Stomach (tissue), 9 donors: ENCODE measurements around the gene KRTAP17-1. TPM values are rescaled to one million over a fixed set of nuclear protein-coding genes. Genes with fewer than 3 reads are reported as not detected.

ENCODE experiments used
- DNase-seq, 2 donors: peaks; one replicate each; pipeline versions ENCODE4 v3.0.0 to v3.0.0-alpha.2; 2013 to 2019
- H3K27ac ChIP-seq, 5 donors: fragments of 200-600 bp in 4 of 5; sonication (generic) in 4 of 5; one replicate each; pipeline ENCODE4 v1.5.1; 2013 to 2019; ENCODE audit warnings: mild to moderate bottlenecking in 1 of 5, moderate library complexity in 1 of 5
- H3K27me3 ChIP-seq, 3 donors: fragments of 200-600 bp; sonication (generic); one replicate each; pipeline ENCODE4 v1.5.1; 2017 to 2019; ENCODE audit warnings: mixed run types in 1 of 3
- H3K36me3 ChIP-seq, 4 donors: fragments of 200-600 bp; sonication (generic); 1 replicate in 3 of 4; 2 replicates in 1 of 4; pipeline ENCODE4 v1.5.1; 2016 to 2019
- H3K4me1 ChIP-seq, 4 donors: fragments of 200-600 bp; sonication (generic); one replicate each; pipeline ENCODE4 v1.5.1; 2016 to 2019
- H3K4me3 ChIP-seq, 4 donors: fragments of 200-600 bp; sonication (generic) in 3 of 4; one replicate each; pipeline ENCODE4 v1.5.1; 2016 to 2019; ENCODE audit warnings: mild to moderate bottlenecking in 1 of 4
- H3K9me3 ChIP-seq, 4 donors: fragments of 200-600 bp; sonication (generic); one replicate each; pipeline ENCODE4 v1.5.1; 2016 to 2019
- CTCF ChIP-seq, 7 experiments: fragments of 450-650 bp in 4 of 7; fragments of 200-600 bp in 3 of 7; sonication (generic) in 3 of 7; IDR thresholded peaks; one replicate each; pipeline ENCODE4 v1.5.1; 2016 to 2019; ENCODE audit warnings: antibody characterized with exemption in 7 of 7, control low read depth in 2 of 7, mild to moderate bottlenecking in 1 of 7
- EP300 ChIP-seq: sonication (generic); formaldehyde crosslinking; IDR thresholded peaks from one replicate; pipeline ENCODE4 v1.6.1; 2017; ENCODE audit warnings: antibody characterized with exemption
- POLR2A ChIP-seq, 4 donors: fragments of 450-650 bp; IDR thresholded peaks; one replicate each; pipeline ENCODE4 v1.6.1; 2016; ENCODE audit warnings: antibody characterized with exemption in 4 of 4, control low read depth in 2 of 4, mild to moderate bottlenecking in 1 of 4, moderate library complexity in 1 of 4
- POLR2AphosphoS5 ChIP-seq, 3 donors: sonication (generic); formaldehyde crosslinking; IDR thresholded peaks; one replicate each; pipeline ENCODE4 v1.6.1; 2016; ENCODE audit warnings: antibody characterized with exemption in 3 of 3
- WGBS, 5 donors: extraction: QIAGEN DNeasy Blood & Tissue Kit in 3 of 5; methylation state at CpG; one replicate each; pipeline versions ENCODE4 v1.1.5 to v1.1.7; 2013 to 2018; 5-methylcytosine and 5-hydroxymethylcytosine counted together
- intact Hi-C: fragments of 100-400 bp; cut with DNase I; formaldehyde crosslinking; loops from one replicate; pipeline ENCODE4 v1.15.1; 2023; ENCODE audit warnings: low total_unique reads
- polyA plus RNA-seq, 3 donors: library from polyadenylated mRNA; stranded (reverse); fragments of 200-250 nt; gene quantifications; one replicate each; pipeline ENCODE4 v1.2.3, GENCODE V29; 2013
- small RNA-seq, 4 donors: library from RNA; depleted of rRNA; stranded (forward); fragments of <200 nt; gene quantifications; one replicate each; pipeline ENCODE3, GENCODE V24; 2016
- total RNA-seq, 5 donors: library from RNA; depleted of rRNA; stranded (reverse); fragments of >200 nt; gene quantifications; one replicate each; pipeline versions ENCODE4 v1.1.0 to v1.2.3, GENCODE V29; 2014 to 2016
- donor health status: healthy with polysubstance abuse.
- donor health status: Bipolar disorder and iron deficiency.
- donor health status: healthy.

The KRTAP17-1 gene
- total and polyA plus RNA-seq, 8 donors = not detected

GRCh38 chr17:41267711-41268110 lies 47.8 kb downstream of the KRTAP17-1 start:
- 83 to 91% (median 86%) methylated on average over 3 of the region's 3 CpGs; no CpG with 5 or more reads in 2 of the 5 donors for WGBS, 5 donors
- no peaks in the 10 kb centered on the region for H3K27me3 ChIP-seq
- no peaks in the 10 kb centered on the region for H3K36me3 ChIP-seq
- DNase-seq = no peak
- TF ChIP-seq EP300 = no peak
- no peak for TF ChIP-seq POLR2A (IDR thresholded peaks at IDR 0.05)
- TF ChIP-seq POLR2AphosphoS5 (IDR thresholded peaks at IDR 0.05) = no peak
- no peak for TF ChIP-seq CTCF (IDR thresholded peaks at IDR 0.05)
- no peaks in the 10 kb centered on the region for H3K9me3 ChIP-seq
- H3K27ac ChIP-seq = no peak overlapping the region
- no peak overlapping the region for H3K4me3 ChIP-seq
- intact Hi-C loops = no loop called here
- no peaks in the 10 kb centered on the region for H3K4me1 ChIP-seq

- 43 to 58% (median 50%) methylated on average over 2 of the region's 2 CpGs for whole genome bisulfite sequencing, 5 donors
- H3K27ac ChIP-seq = no peak within 1 kb of the TSS
- DNase-seq = no peak
- no peaks in the 10 kb centered on the region for H3K36me3 ChIP-seq
- TF ChIP-seq POLR2AphosphoS5 (IDR thresholded peaks at IDR 0.05) = no peak
- no peak for TF ChIP-seq CTCF (IDR thresholded peaks at IDR 0.05)
- no peak for TF ChIP-seq POLR2A (IDR thresholded peaks at IDR 0.05)
- TF ChIP-seq EP300 = no peak
- intact Hi-C loops = no loop called here
- H3K4me3 ChIP-seq = no peak within 1 kb of the TSS
- no peaks in the 10 kb centered on the region for H3K27me3 ChIP-seq
- H3K4me1 ChIP-seq = no peaks in the 10 kb centered on the region
- no peaks in the 10 kb centered on the region for H3K9me3 ChIP-seq
Measured at GRCh38 chr17:41265078-41265477, 50.4 kb downstream of the KRTAP17-1 start, which contains the start of gene KRTAP9-6. Gene KRTAP9-6, plus strand, starts transcription at chr17:41265378. Its CDS starts 0 bp downstream, at chr17:41265378.

Small RNA genes within 50 kb of the gene (small RNA-seq; reads per million reads assigned to genes)
- 0 reads per million in 4 donors for gene KRTAP9-10P

Other genes starting within 250 kb of the KRTAP17-1 start
Only the 30 nearest of the 35 such genes appear.
- gene KRTAP4-9, start 210.3 kb downstream of the KRTAP17-1 start, total RNA-seq = not detected
- not detected for gene KRTAP4-9, start 210.3 kb downstream of the KRTAP17-1 start, polyA plus RNA-seq
- gene KRTAP4-11, start 197.3 kb downstream of the KRTAP17-1 start, total RNA-seq = not detected
- gene KRTAP4-11, start 197.3 kb downstream of the KRTAP17-1 start, polyA plus RNA-seq = not detected
- not detected for gene KRTAP4-12, start 191.5 kb downstream of the KRTAP17-1 start, total RNA-seq
- gene KRTAP4-12, start 191.5 kb downstream of the KRTAP17-1 start, polyA plus RNA-seq = not detected
- not detected for gene KRTAP4-6, start 175.2 kb downstream of the KRTAP17-1 start, total RNA-seq
- gene KRTAP4-6, start 175.2 kb downstream of the KRTAP17-1 start, polyA plus RNA-seq = not detected
- not detected for gene KRTAP4-5, start 165.9 kb downstream of the KRTAP17-1 start, total RNA-seq
- gene KRTAP4-5, start 165.9 kb downstream of the KRTAP17-1 start, polyA plus RNA-seq = not detected
- not detected for gene KRTAP4-4, start 155.0 kb downstream of the KRTAP17-1 start, total RNA-seq
- gene KRTAP4-4, start 155.0 kb downstream of the KRTAP17-1 start, polyA plus RNA-seq = not detected
- not detected for gene KRTAP4-3, start 147.5 kb downstream of the KRTAP17-1 start, total RNA-seq
- gene KRTAP4-3, start 147.5 kb downstream of the KRTAP17-1 start, polyA plus RNA-seq = not detected
- gene KRTAP4-2, start 137.5 kb downstream of the KRTAP17-1 start, total RNA-seq = not detected
- gene KRTAP4-2, start 137.5 kb downstream of the KRTAP17-1 start, polyA plus RNA-seq = not detected
- not detected for gene KRTAP4-1, start 130.8 kb downstream of the KRTAP17-1 start, total RNA-seq
- gene KRTAP4-1, start 130.8 kb downstream of the KRTAP17-1 start, polyA plus RNA-seq = not detected
- gene KRTAP9-1, start 125.8 kb downstream of the KRTAP17-1 start, total RNA-seq = not detected
- not detected for gene KRTAP9-1, start 125.8 kb downstream of the KRTAP17-1 start, polyA plus RNA-seq
- not detected for gene KRTAP9-2, start 89.1 kb downstream of the KRTAP17-1 start, total RNA-seq
- gene KRTAP9-2, start 89.1 kb downstream of the KRTAP17-1 start, polyA plus RNA-seq = not detected
- gene KRTAP9-3, start 83.3 kb downstream of the KRTAP17-1 start, total RNA-seq = not detected
- not detected for gene KRTAP9-3, start 83.3 kb downstream of the KRTAP17-1 start, polyA plus RNA-seq
- gene KRTAP9-8, start 77.7 kb downstream of the KRTAP17-1 start, total RNA-seq = not detected
- not detected for gene KRTAP9-8, start 77.7 kb downstream of the KRTAP17-1 start, polyA plus RNA-seq
- gene KRTAP9-4, start 66.0 kb downstream of the KRTAP17-1 start, total RNA-seq = not detected
- not detected for gene KRTAP9-4, start 66.0 kb downstream of the KRTAP17-1 start, polyA plus RNA-seq
- not detected for gene KRTAP9-9, start 60.3 kb downstream of the KRTAP17-1 start, total RNA-seq
- gene KRTAP9-9, start 60.3 kb downstream of the KRTAP17-1 start, polyA plus RNA-seq = not detected
- not detected for gene KRTAP9-6, start 50.3 kb downstream of the KRTAP17-1 start, total RNA-seq
- not detected for gene KRTAP9-6, start 50.3 kb downstream of the KRTAP17-1 start, polyA plus RNA-seq
- gene KRTAP9-7, start 40.0 kb downstream of the KRTAP17-1 start, total RNA-seq = not detected
- not detected for gene KRTAP9-7, start 40.0 kb downstream of the KRTAP17-1 start, polyA plus RNA-seq
- gene KRTAP29-1, start 12.9 kb downstream of the KRTAP17-1 start, total RNA-seq = not detected
- gene KRTAP29-1, start 12.9 kb downstream of the KRTAP17-1 start, polyA plus RNA-seq = not detected
- not detected for gene KRTAP16-1, start 6.4 kb downstream of the KRTAP17-1 start, total RNA-seq
- gene KRTAP16-1, start 6.4 kb downstream of the KRTAP17-1 start, polyA plus RNA-seq = not detected
- gene KRT33A, start 35.1 kb upstream of the KRTAP17-1 start, total RNA-seq = not detected
- under 1 TPM in 1 of 3 donors, not detected in 2; 0.45 TPM for gene KRT33A, start 35.1 kb upstream of the KRTAP17-1 start, polyA plus RNA-seq
- gene KRT33B, start 54.1 kb upstream of the KRTAP17-1 start, total RNA-seq = not detected
- gene KRT33B, start 54.1 kb upstream of the KRTAP17-1 start, polyA plus RNA-seq = not detected
- gene KRT34, start 66.6 kb upstream of the KRTAP17-1 start, total RNA-seq = not detected
- gene KRT34, start 66.6 kb upstream of the KRTAP17-1 start, polyA plus RNA-seq = under 1 TPM in 1 of 3 donors, not detected in 2; 0.20 TPM
- gene KRT31, start 81.9 kb upstream of the KRTAP17-1 start, total RNA-seq = not detected
- gene KRT31, start 81.9 kb upstream of the KRTAP17-1 start, polyA plus RNA-seq = 1 to 10 TPM in 1 of 3 donors, not detected in 2; 3.1 TPM
- gene KRT37, start 108.9 kb upstream of the KRTAP17-1 start, total RNA-seq = not detected
- not detected for gene KRT37, start 108.9 kb upstream of the KRTAP17-1 start, polyA plus RNA-seq
- not detected for gene KRT38, start 125.3 kb upstream of the KRTAP17-1 start, total RNA-seq
- gene KRT38, start 125.3 kb upstream of the KRTAP17-1 start, polyA plus RNA-seq = not detected
- gene KRT32, start 151.7 kb upstream of the KRTAP17-1 start, total RNA-seq = not detected
- gene KRT32, start 151.7 kb upstream of the KRTAP17-1 start, polyA plus RNA-seq = 1 to 10 TPM in 1 of 3 donors, not detected in 2; 1.9 TPM
- not detected for gene KRT35, start 165.4 kb upstream of the KRTAP17-1 start, total RNA-seq
- gene KRT35, start 165.4 kb upstream of the KRTAP17-1 start, polyA plus RNA-seq = not detected
- not detected for gene KRT36, start 174.2 kb upstream of the KRTAP17-1 start, total RNA-seq
- gene KRT36, start 174.2 kb upstream of the KRTAP17-1 start, polyA plus RNA-seq = not detected
- 10 to 100 TPM in 2 of 5 donors, 1 to 10 TPM in 2, not detected in 1; 2.2 to 43.8 (median 11.1) TPM for gene KRT13, start 189.9 kb upstream of the KRTAP17-1 start, total RNA-seq
- gene KRT13, start 189.9 kb upstream of the KRTAP17-1 start, polyA plus RNA-seq = over 10,000 TPM in 1 of 3 donors, 10 to 100 TPM in 1, 1 to 10 TPM in 1; 1.1 to 12,460 (median 41.1) TPM
- gene KRT15, start 203.2 kb upstream of the KRTAP17-1 start, total RNA-seq = 1 to 10 TPM in 4 of 5 donors, not detected in 1; 1.6 to 9.4 (median 2.4) TPM
- 1,000 to 10,000 TPM in 1 of 3 donors, 1 to 10 TPM in 2; 1.4 to 3,416 (median 4.7) TPM for gene KRT15, start 203.2 kb upstream of the KRTAP17-1 start, polyA plus RNA-seq